K562 (cell line): ENCODE data around the gene TOGARAM2. TPM values are rescaled to one million over a fixed set of nuclear protein-coding genes. Genes with fewer than 3 reads are reported as not detected.

ENCODE experiments used
- ATAC-seq: fragments of 200-7000 bp; cut with Tn5 transposase; 3 replicates; pipeline ENCODE4 v1.9.1; 2020; ENCODE audit warnings: moderate library complexity
- BruUV-seq: library from RNA; stranded (reverse); fragments of 400-500 nt; replicated peaks from 2 replicates; lab custom pipeline; 2021; lab: Mats Ljungman, UMichigan
- CTCF ChIA-PET: fragments of 300-600 bp; formaldehyde crosslinking; extraction: SDS; loops from one replicate; lab custom pipeline; 2021; ENCODE audit warnings: low intra/inter-chr PET ratio; lab: Yijun Ruan, JAX
- POLR2A ChIA-PET: fragments of 300-600, 350-650 bp; sonication (Branson Sonifier 250); formaldehyde crosslinking; extraction: SDS; loops from one replicate; lab custom pipeline; 2021; ENCODE audit warnings: antibody characterized with exemption, inconsistent platforms; lab: Yijun Ruan, JAX
- DNase-seq, 4 experiments: peaks; one replicate each; pipeline versions ENCODE4 v3.0.0 to v3.0.0-alpha.2; 2011 to 2018; ENCODE audit warnings: low spot score in 3 of 4, mixed read lengths in 3 of 4; ENCODE audit errors: extremely low read depth in 1 of 4
- FAIRE-seq: peaks from 2 replicates; lab custom pipeline; 2011; peaks lifted over from hg19 to GRCh38; lab: Jason Lieb, UNC
- H2AFZ ChIP-seq: 2 replicates; pipeline ENCODE4 v1.6.0; 2011; ENCODE audit warnings: low read depth, low read length, control low read depth, inconsistent platforms
- H3K27ac ChIP-seq: fragments of 200-600 bp; 3 replicates; pipeline ENCODE4 v1.8.0; 2011; ENCODE audit warnings: low read depth, mild to moderate bottlenecking, control low read depth, inconsistent platforms, low read length, moderate library complexity, mixed read lengths; ENCODE audit errors: extremely low read depth
- H3K27me3 ChIP-seq, 2 experiments: fragments of 300-600 bp in 1 of 2; 2 replicates in 1 of 2; 3 replicates in 1 of 2; pipeline versions ENCODE4 v1.6.0 to v1.8.0; 2011; ENCODE audit warnings: inconsistent platforms in 2 of 2, low read length in 2 of 2, mild to moderate bottlenecking in 1 of 2, mixed read lengths in 1 of 2, moderate library complexity in 1 of 2; ENCODE audit not compliant: control insufficient read depth in 2 of 2, insufficient read depth in 2 of 2
- H3K36me3 ChIP-seq: fragments of 300-600 bp; 3 replicates; pipeline ENCODE4 v1.8.0; 2011; ENCODE audit warnings: mild to moderate bottlenecking, low read length, inconsistent platforms; ENCODE audit not compliant: control insufficient read depth, insufficient read depth
- H3K4me1 ChIP-seq, 2 experiments: fragments of 200-600 bp in 1 of 2; replicated peaks in 1 of 2; 2 replicates in 1 of 2; 3 replicates in 1 of 2; pipeline versions ENCODE4 v1.5.1 to v1.8.0; 2011; ENCODE audit warnings: inconsistent platforms in 2 of 2, low read length in 2 of 2, mild to moderate bottlenecking in 1 of 2, mixed read lengths in 1 of 2, moderate library complexity in 1 of 2; ENCODE audit not compliant: control insufficient read depth in 2 of 2, insufficient read depth in 2 of 2
- H3K4me2 ChIP-seq: 2 replicates; pipeline ENCODE4 v1.6.1; 2011; ENCODE audit warnings: low read length, control low read depth, inconsistent platforms, mixed read lengths; ENCODE audit not compliant: insufficient read depth
- H3K4me3 ChIP-seq: fragments of 200-600 bp; sonication (generic), shearing (Covaris generic); 2 replicates; pipeline ENCODE4 v1.5.1; 2016; ENCODE audit warnings: control low read depth, inconsistent platforms
- H3K79me2 ChIP-seq: fragments of 200-600 bp; 3 replicates; pipeline ENCODE4 v1.8.0; 2011; ENCODE audit warnings: low read length, inconsistent platforms; ENCODE audit not compliant: control insufficient read depth, insufficient read depth
- H3K9ac ChIP-seq, 2 experiments: 2 replicates each; pipeline versions ENCODE4 v1.6.0 to v1.6.1; 2011; ENCODE audit warnings: low read depth in 2 of 2, low read length in 2 of 2, control low read depth in 1 of 2, inconsistent platforms in 1 of 2, mild to moderate bottlenecking in 1 of 2, mixed read lengths in 1 of 2; ENCODE audit not compliant: insufficient read depth in 1 of 2
- H3K9me1 ChIP-seq: one replicate; pipeline ENCODE4 v1.6.0; 2011; ENCODE audit warnings: inconsistent platforms, mild to moderate bottlenecking, low read length, moderate library complexity; ENCODE audit not compliant: control insufficient read depth, insufficient read depth
- H3K9me3 ChIP-seq: replicated peaks from 2 replicates; pipeline ENCODE4 v1.5.1; 2011; ENCODE audit warnings: low read depth, low read length, inconsistent platforms; ENCODE audit not compliant: control insufficient read depth, insufficient read depth
- H4K20me1 ChIP-seq: replicated peaks from 2 replicates; pipeline ENCODE4 v1.6.1; 2011; ENCODE audit warnings: low read length, inconsistent platforms, mixed read lengths; ENCODE audit not compliant: control insufficient read depth, insufficient read depth
- ARNT ChIP-seq, 2 experiments: fragments of 450-650 bp; IDR thresholded peaks; 2 replicates each; pipeline ENCODE4 v1.6.1; 2016; ENCODE audit warnings: mild to moderate bottlenecking in 1 of 2
- CBFA2T2 ChIP-seq: fragments of 450-650 bp; conservative IDR thresholded peaks from 2 replicates; pipeline ENCODE4 v1.6.1; 2017; ENCODE audit warnings: mild to moderate bottlenecking
- NCOA1 ChIP-seq: fragments of 450-650 bp; IDR thresholded peaks from 2 replicates; pipeline ENCODE4 v1.6.1; 2016; ENCODE audit warnings: low read depth
- SAFB ChIP-seq: fragments of 200-400 bp; formaldehyde crosslinking; IDR thresholded peaks from 2 replicates; pipeline ENCODE4 v1.6.1; 2017; ENCODE audit warnings: low read depth, low read length, borderline replicate concordance
- SP2 ChIP-seq: IDR thresholded peaks from 2 replicates; pipeline ENCODE4 v1.6.1; 2011; ENCODE audit warnings: mild to moderate bottlenecking, low read depth, low read length, moderate library complexity; ENCODE audit not compliant: poor library complexity, severe bottlenecking; ENCODE audit errors: extremely low read depth
- ZNF41 ChIP-seq: fragments of 250-450 bp; sonication (Bioruptor Pico); conservative IDR thresholded peaks from 2 replicates; pipeline ENCODE4 v1.4.0; 2020; ENCODE audit warnings: mild to moderate bottlenecking
- ZNF830 ChIP-seq: fragments of 250-450 bp; sonication (Bioruptor Pico); IDR thresholded peaks from 2 replicates; pipeline ENCODE4 v1.5.0; 2021; ENCODE audit warnings: mild to moderate bottlenecking
- WGBS: fragments of 100-300 bp; shearing (Covaris generic); methylation state at CpG from one replicate; pipeline ENCODE4 v1.1.6; 2016; ENCODE audit warnings: low coverage, mixed read lengths; ENCODE audit not compliant: insufficient coverage; ENCODE audit errors: missing lambda C conversion rate; 5-methylcytosine and 5-hydroxymethylcytosine counted together
- in situ Hi-C: fragments of 300-500 bp; cut with MboI; formaldehyde crosslinking; loops from 4 replicates; pipeline ENCODE4 v1.15.0; 2018; ENCODE audit warnings: inconsistent platforms, mixed read lengths
- intact Hi-C: fragments of 100-400 bp; cut with micrococcal nuclease; formaldehyde crosslinking; loops from 2 replicates; pipeline ENCODE4 v1.14.2; 2022
- polyA plus RNA-seq, 8 experiments: library from polyadenylated mRNA; depleted of rRNA in 4 of 8; stranded (reverse) in 5 of 8; unstranded in 3 of 8; fragments of >200 nt; fragmentation: Nextera tagmentation in 2 of 8; fragmentation: Illumina TruSeq in 1 of 8; extraction: Ambion mirVana in 2 of 8; extraction: Trizol in 1 of 8; gene quantifications; 2 replicates each; pipeline versions ENCODE4 v1.2.1 to v1.2.3, GENCODE V29; 2011 to 2014; ENCODE audit warnings: inconsistent platforms in 1 of 8, missing spikeins in 1 of 8
- total RNA-seq, 7 experiments: library from RNA; depleted of rRNA in 6 of 7; stranded (reverse); fragments of >200 nt in 6 of 7; fragmentation: Illumina TruSeq in 2 of 7; extraction: Trizol in 2 of 7; gene quantifications; 2 replicates each; pipeline versions ENCODE4 v1.2.1 to v1.2.3, GENCODE V29; 2011 to 2021; ENCODE audit warnings: low replicate concordance in 1 of 7
- TF ChIP-seq, protein P1 (sequence below): sonication (generic); formaldehyde crosslinking; IDR thresholded peaks from 2 replicates; pipeline ENCODE4 v1.8.0; 2023; ENCODE audit warnings: mild to moderate bottlenecking, missing genetic modification reagents
- TF ChIP-seq, protein P2 (sequence below): fragments of 450-650 bp; IDR thresholded peaks from 2 replicates; pipeline ENCODE4 v1.6.1; 2017; ENCODE audit warnings: antibody characterized with exemption, mild to moderate bottlenecking

Gene TOGARAM2
- total and polyA plus RNA-seq, 9 of the 15 experiments (the other 6 are each of a cell fraction or from before 2014, with no cell fraction given): not detected

DNA sequence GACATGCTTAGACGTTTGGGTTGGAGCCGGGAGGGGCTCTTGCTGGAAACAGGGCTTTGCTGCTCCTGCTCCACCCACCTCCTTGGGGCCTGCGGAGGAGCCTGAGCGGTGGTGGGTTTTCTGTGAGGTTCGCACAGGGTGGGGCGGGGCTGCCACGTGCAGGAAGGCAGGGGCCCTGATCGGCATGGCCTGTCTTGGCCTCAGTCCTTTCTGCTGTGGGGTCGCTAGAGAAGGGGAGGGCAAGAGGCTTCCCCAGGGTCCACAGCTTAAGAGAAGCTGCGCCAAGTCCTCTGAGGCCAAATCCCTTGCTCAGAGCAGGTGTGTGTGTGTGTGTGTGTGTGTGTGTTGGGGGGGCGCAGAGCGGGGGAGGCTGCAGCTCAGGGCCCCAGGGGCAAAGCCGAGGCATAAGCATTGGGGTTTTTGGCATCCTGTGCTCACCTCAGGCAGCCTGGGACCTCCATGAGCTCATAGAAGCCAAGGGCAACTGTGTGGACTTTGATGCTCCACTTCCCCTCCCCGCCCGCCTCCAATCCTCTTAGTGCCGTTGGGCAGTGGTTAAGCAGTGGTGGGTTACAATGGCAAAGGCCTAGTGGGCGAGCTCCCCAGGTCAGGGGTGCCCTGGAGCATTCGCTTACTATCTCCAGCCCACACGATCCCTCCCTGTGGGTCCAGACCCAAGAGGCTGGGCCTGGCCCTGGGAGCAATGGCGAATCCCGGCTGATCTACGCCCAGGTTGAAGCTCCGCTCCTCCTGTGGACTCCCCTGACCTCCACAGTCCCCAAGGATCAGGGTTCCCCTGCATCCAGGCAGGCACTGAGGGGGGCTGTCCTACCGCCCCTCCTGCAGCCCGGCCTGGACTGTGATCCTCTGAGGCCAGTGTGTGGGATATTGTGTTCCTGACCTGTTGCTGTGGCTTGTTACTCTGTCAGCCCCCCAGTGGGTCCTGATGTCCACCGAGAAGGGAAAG lies 28.9 kb downstream of the TOGARAM2 start:
- TF ChIP-seq, protein P1, sequence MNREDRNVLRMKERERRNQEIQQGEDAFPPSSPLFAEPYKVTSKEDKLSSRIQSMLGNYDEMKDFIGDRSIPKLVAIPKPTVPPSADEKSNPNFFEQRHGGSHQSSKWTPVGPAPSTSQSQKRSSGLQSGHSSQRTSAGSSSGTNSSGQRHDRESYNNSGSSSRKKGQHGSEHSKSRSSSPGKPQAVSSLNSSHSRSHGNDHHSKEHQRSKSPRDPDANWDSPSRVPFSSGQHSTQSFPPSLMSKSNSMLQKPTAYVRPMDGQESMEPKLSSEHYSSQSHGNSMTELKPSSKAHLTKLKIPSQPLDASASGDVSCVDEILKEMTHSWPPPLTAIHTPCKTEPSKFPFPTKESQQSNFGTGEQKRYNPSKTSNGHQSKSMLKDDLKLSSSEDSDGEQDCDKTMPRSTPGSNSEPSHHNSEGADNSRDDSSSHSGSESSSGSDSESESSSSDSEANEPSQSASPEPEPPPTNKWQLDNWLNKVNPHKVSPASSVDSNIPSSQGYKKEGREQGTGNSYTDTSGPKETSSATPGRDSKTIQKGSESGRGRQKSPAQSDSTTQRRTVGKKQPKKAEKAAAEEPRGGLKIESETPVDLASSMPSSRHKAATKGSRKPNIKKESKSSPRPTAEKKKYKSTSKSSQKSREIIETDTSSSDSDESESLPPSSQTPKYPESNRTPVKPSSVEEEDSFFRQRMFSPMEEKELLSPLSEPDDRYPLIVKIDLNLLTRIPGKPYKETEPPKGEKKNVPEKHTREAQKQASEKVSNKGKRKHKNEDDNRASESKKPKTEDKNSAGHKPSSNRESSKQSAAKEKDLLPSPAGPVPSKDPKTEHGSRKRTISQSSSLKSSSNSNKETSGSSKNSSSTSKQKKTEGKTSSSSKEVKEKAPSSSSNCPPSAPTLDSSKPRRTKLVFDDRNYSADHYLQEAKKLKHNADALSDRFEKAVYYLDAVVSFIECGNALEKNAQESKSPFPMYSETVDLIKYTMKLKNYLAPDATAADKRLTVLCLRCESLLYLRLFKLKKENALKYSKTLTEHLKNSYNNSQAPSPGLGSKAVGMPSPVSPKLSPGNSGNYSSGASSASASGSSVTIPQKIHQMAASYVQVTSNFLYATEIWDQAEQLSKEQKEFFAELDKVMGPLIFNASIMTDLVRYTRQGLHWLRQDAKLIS: no peak
- TF ChIP-seq CBFA2T2 (no peak), SAFB (no peak), SP2 (no peak), ZNF830 (no peak), ZNF41 (CRISPR knock-in tag) (no peak), NCOA1 (no peak), ARNT (IDR thresholded peaks at IDR 0.05) (no peak)
- TF ChIP-seq, protein P2, sequence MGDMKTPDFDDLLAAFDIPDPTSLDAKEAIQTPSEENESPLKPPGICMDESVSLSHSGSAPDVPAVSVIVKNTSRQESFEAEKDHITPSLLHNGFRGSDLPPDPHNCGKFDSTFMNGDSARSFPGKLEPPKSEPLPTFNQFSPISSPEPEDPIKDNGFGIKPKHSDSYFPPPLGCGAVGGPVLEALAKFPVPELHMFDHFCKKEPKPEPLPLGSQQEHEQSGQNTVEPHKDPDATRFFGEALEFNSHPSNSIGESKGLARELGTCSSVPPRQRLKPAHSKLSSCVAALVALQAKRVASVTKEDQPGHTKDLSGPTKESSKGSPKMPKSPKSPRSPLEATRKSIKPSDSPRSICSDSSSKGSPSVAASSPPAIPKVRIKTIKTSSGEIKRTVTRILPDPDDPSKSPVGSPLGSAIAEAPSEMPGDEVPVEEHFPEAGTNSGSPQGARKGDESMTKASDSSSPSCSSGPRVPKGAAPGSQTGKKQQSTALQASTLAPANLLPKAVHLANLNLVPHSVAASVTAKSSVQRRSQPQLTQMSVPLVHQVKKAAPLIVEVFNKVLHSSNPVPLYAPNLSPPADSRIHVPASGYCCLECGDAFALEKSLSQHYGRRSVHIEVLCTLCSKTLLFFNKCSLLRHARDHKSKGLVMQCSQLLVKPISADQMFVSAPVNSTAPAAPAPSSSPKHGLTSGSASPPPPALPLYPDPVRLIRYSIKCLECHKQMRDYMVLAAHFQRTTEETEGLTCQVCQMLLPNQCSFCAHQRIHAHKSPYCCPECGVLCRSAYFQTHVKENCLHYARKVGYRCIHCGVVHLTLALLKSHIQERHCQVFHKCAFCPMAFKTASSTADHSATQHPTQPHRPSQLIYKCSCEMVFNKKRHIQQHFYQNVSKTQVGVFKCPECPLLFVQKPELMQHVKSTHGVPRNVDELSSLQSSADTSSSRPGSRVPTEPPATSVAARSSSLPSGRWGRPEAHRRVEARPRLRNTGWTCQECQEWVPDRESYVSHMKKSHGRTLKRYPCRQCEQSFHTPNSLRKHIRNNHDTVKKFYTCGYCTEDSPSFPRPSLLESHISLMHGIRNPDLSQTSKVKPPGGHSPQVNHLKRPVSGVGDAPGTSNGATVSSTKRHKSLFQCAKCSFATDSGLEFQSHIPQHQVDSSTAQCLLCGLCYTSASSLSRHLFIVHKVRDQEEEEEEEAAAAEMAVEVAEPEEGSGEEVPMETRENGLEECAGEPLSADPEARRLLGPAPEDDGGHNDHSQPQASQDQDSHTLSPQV: no peak
- ATAC-seq: no peak; the same call in 2 of the 3 replicates
- peaks cover 3% of the 10 kb centered on the region for H3K9me1 ChIP-seq
- no peaks in the 10 kb centered on the region for H3K79me2 ChIP-seq
- H3K36me3 ChIP-seq: no peaks in the 10 kb centered on the region
- ChIA-PET POLR2A (interaction anchor here (0.9 to 1.5 kb wide), 2 partner anchors 19 to 25 kb away, joined by 3 read pairs; no protein-coding TSS in a partner anchor), CTCF (no interaction called here)
- H3K27ac ChIP-seq: no peak overlapping the region
- DNase-seq: no peak
- intact Hi-C loops (loop anchor here (5.0 kb wide), 1 partner anchor 53 kb away; no protein-coding TSS in a partner anchor), in situ Hi-C loops (no loop called here)
- peaks cover 24 to 62% of the 10 kb centered on the region in 2 experiments for H3K27me3 ChIP-seq
- FAIRE-seq: no peak
- no peak overlapping the region for H2AFZ ChIP-seq
- peak overlapping the region in 1 of 2 experiments; percentile 17; a peak in 1 of 4 replicates for H3K9ac ChIP-seq
- peaks cover 8 to 14% of the 10 kb centered on the region in 2 experiments; a peak in 4 of 5 replicates for H3K4me1 ChIP-seq
- H3K9me3 ChIP-seq: no peaks in the 10 kb centered on the region; the same call in 1 of the 2 replicates
- no TSS peak for BruUV-seq
- H3K4me3 ChIP-seq: no peak overlapping the region
- WGBS: 3% methylated on average over 19 of the region's 26 CpGs
- no peaks in the 10 kb centered on the region for H4K20me1 ChIP-seq
- no peak overlapping the region for H3K4me2 ChIP-seq
